Measurements from ENCODE around the gene KRT20. TPM values are rescaled to one million over a fixed set of nuclear protein-coding genes. Genes with fewer than 3 reads are reported as not detected.

Gene KRT20
- polyA plus RNA-seq, 1 donor (not counting 4 experiments of a cell fraction or from before 2014, with no cell fraction given), result not detected

DNA sequence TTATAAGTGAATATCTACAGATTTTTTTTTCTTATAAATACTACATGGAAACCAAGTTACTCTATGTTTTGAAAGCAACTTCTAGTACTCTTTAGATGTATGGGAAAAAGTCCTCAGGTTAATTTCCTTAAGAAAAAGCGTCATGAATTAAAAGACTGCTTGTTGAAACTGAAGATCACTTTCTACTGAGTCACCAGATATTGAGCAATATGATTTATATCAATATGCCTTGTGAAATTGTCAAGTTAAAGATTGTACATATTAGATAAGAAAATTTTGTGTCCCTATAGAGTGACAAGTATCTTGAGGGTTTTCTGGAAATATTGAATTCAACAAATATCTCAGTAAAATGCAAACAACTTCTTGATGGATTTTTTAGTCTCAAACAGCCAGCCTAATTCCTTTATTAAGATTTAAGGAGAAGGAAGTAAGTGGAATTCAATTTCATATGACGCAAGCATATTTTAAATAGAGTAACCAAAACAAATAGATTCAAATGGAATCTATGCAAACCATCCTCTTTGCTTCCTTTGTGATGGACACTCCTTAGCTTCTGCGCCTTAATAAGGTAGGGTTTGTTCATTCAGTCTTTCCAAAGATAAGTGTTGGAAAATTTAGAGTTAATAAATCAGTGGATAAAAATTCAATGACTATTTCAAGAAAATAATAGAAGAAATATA, 34.6 kb downstream of the KRT20 start:
- Histone ChIP-seq H3K79me2 (ENCODE audit: control insufficient read depth, insufficient read depth, low read length) (no peaks in the 10 kb centered on the region), H3K9me1 (ENCODE audit: control insufficient read depth, extremely low read depth, insufficient read depth, low read length) (no peaks in the 10 kb centered on the region), H3K27me3 (ENCODE audit: control insufficient read depth, extremely low read depth, insufficient read depth, low read length) (no peaks in the 10 kb centered on the region), H3K36me3 (ENCODE audit: control insufficient read depth in 2 of 2, extremely low read depth in 1 of 2, insufficient read depth in 2 of 2, low read length in 2 of 2) (no peaks in the 10 kb centered on the region), H2AFZ (ENCODE audit: control insufficient read depth, low read length) (no peak overlapping the region), H3K4me2 (ENCODE audit: control insufficient read depth, extremely low read depth, insufficient read depth, low read depth, low read length) (peak overlapping the region; percentile 2), H3K9me3 (ENCODE audit: control insufficient read depth, low read depth, low read length) (no peaks in the 10 kb centered on the region), H3K9ac (ENCODE audit: control insufficient read depth, extremely low read depth, insufficient read depth, low read length) (no peak overlapping the region), H4K20me1 (ENCODE audit: control insufficient read depth, extremely low read depth, insufficient read depth, low read length) (no peaks in the 10 kb centered on the region), H3K4me1 (ENCODE audit: control insufficient read depth, extremely low read depth, insufficient read depth, low read length) (peaks cover 24% of the 10 kb centered on the region), H3K27ac (ENCODE audit: control insufficient read depth, insufficient read depth, low read length) (peak overlapping the region; percentile 24), H3K4me3 (ENCODE audit: control insufficient read depth in 2 of 3, extremely low read depth in 1 of 3, insufficient read depth in 2 of 3, low read depth in 1 of 3, low read length in 3 of 3) (no peak overlapping the region)
- DNase-seq (ENCODE audit: low read depth, low spot score) (no peak), FAIRE-seq (no peak)
- dilution Hi-C loops (cut with MboI; ENCODE audit: extremely low pct_ligation_motif_present, low sequenced_read_pairs), result no loop called here
- TF ChIP-seq, protein P1, sequence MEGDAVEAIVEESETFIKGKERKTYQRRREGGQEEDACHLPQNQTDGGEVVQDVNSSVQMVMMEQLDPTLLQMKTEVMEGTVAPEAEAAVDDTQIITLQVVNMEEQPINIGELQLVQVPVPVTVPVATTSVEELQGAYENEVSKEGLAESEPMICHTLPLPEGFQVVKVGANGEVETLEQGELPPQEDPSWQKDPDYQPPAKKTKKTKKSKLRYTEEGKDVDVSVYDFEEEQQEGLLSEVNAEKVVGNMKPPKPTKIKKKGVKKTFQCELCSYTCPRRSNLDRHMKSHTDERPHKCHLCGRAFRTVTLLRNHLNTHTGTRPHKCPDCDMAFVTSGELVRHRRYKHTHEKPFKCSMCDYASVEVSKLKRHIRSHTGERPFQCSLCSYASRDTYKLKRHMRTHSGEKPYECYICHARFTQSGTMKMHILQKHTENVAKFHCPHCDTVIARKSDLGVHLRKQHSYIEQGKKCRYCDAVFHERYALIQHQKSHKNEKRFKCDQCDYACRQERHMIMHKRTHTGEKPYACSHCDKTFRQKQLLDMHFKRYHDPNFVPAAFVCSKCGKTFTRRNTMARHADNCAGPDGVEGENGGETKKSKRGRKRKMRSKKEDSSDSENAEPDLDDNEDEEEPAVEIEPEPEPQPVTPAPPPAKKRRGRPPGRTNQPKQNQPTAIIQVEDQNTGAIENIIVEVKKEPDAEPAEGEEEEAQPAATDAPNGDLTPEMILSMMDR (optimal IDR thresholded peaks at IDR 0.05 in 1 of 3, IDR thresholded peaks at IDR 0.05 in 1 of 3, conservative IDR thresholded peaks at IDR 0.05 in 1 of 3; ENCODE audit: extremely low read depth in 1 of 3, insufficient read depth in 2 of 3, low read length in 3 of 3), result no peak
- TF ChIP-seq EZH2 (IDR thresholded peaks at IDR 0.05; ENCODE audit: low read length), result no peak

DNA sequence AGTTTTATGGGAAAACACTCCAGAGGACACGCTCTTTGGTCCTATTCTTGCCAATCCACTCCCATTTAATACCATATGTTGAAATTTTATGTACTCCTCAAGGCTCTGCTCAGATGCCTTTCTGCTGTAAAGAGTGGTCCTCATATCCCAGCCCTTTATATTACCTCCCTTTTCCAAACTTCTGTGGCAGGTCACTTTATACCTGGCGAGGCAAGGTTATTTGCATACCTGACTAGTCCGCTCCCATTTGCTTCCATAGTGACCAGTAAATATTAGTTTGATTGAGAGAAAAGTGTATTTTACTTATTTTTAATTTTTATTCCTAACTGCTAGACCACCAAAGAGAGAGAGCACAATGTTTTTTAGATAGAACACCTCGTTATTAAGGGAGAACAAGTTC, 35.3 kb downstream of the KRT20 start:
- Histone ChIP-seq H3K4me1 (ENCODE audit: control insufficient read depth, extremely low read depth, insufficient read depth, low read length) (peaks cover 24% of the 10 kb centered on the region), H3K27ac (ENCODE audit: control insufficient read depth, insufficient read depth, low read length) (peak overlapping the region; percentile 23), H3K9ac (ENCODE audit: control insufficient read depth, extremely low read depth, insufficient read depth, low read length) (no peak overlapping the region), H2AFZ (ENCODE audit: control insufficient read depth, low read length) (no peak overlapping the region), H4K20me1 (ENCODE audit: control insufficient read depth, extremely low read depth, insufficient read depth, low read length) (no peaks in the 10 kb centered on the region), H3K9me3 (ENCODE audit: control insufficient read depth, low read depth, low read length) (no peaks in the 10 kb centered on the region), H3K4me2 (ENCODE audit: control insufficient read depth, extremely low read depth, insufficient read depth, low read depth, low read length) (peak overlapping the region; percentile 2), H3K9me1 (ENCODE audit: control insufficient read depth, extremely low read depth, insufficient read depth, low read length) (no peaks in the 10 kb centered on the region), H3K36me3 (ENCODE audit: control insufficient read depth in 2 of 2, extremely low read depth in 1 of 2, insufficient read depth in 2 of 2, low read length in 2 of 2) (no peaks in the 10 kb centered on the region), H3K4me3 (ENCODE audit: control insufficient read depth in 2 of 3, extremely low read depth in 1 of 3, insufficient read depth in 2 of 3, low read depth in 1 of 3, low read length in 3 of 3) (no peak overlapping the region), H3K79me2 (ENCODE audit: control insufficient read depth, insufficient read depth, low read length) (no peaks in the 10 kb centered on the region), H3K27me3 (ENCODE audit: control insufficient read depth, extremely low read depth, insufficient read depth, low read length) (no peaks in the 10 kb centered on the region)
- DNase-seq (ENCODE audit: low read depth, low spot score) (no peak), FAIRE-seq (no peak)
- dilution Hi-C loops (cut with MboI; ENCODE audit: extremely low pct_ligation_motif_present, low sequenced_read_pairs), result no loop called here
- TF ChIP-seq, protein P1 (optimal IDR thresholded peaks at IDR 0.05 in 1 of 3, IDR thresholded peaks at IDR 0.05 in 1 of 3, conservative IDR thresholded peaks at IDR 0.05 in 1 of 3; ENCODE audit: extremely low read depth in 1 of 3, insufficient read depth in 2 of 3, low read length in 3 of 3), result no peak
- no peak for TF ChIP-seq EZH2 (IDR thresholded peaks at IDR 0.05; ENCODE audit: low read length)

All from keratinocyte (primary cell).